SK-N-SH (cell line): ENCODE results near the gene SEC14L1. TPM values are rescaled to one million over a fixed set of nuclear protein-coding genes. Genes with fewer than 3 reads are reported as not detected.

ENCODE experiments used
- CTCF ChIA-PET: fragments of 300-600, 350-600 bp; formaldehyde crosslinking; extraction: SDS; loops from one replicate; lab custom pipeline; 2021; lab: Yijun Ruan, JAX
- POLR2A ChIA-PET: fragments of 350-600 bp; sonication (Branson Sonifier 250); formaldehyde crosslinking; extraction: SDS; loops from one replicate; lab custom pipeline; 2020; ENCODE audit warnings: antibody characterized with exemption, inconsistent platforms; lab: Yijun Ruan, JAX
- DNase-seq: peaks from one replicate; pipeline ENCODE4 v3.0.0; 2012
- H2AFZ ChIP-seq: fragments of 200-600 bp; sonication (generic); 2 replicates; pipeline ENCODE4 v1.8.1; 2016; ENCODE audit warnings: antibody characterized with exemption, mild to moderate bottlenecking, low read depth
- H3F3A ChIP-seq: fragments of 200-600 bp; sonication (generic); replicated peaks from 2 replicates; pipeline ENCODE3; 2016; ENCODE audit warnings: antibody characterized with exemption, mild to moderate bottlenecking; ENCODE audit not compliant: insufficient read depth
- H3K27ac ChIP-seq, 2 experiments: fragments of 200-500 bp in 1 of 2; fragments of 200-600 bp in 1 of 2; sonication (Bioruptor generic) in 1 of 2; sonication (generic), shearing (Covaris generic) in 1 of 2; 2 replicates each; pipeline versions ENCODE4 v1.5.1 to v1.6.1; 2014 to 2016; ENCODE audit warnings: low read depth in 2 of 2, inconsistent platforms in 1 of 2, low read length in 1 of 2, mild to moderate bottlenecking in 1 of 2, mixed read lengths in 1 of 2
- H3K27me3 ChIP-seq: fragments of 200-600 bp; sonication (generic), shearing (Covaris generic); 2 replicates; pipeline ENCODE4 v1.6.1; 2016; ENCODE audit warnings: mixed run types; ENCODE audit not compliant: insufficient read depth
- H3K36me3 ChIP-seq, 2 experiments: fragments of 200-500 bp in 1 of 2; fragments of 200-600 bp in 1 of 2; sonication (Bioruptor generic) in 1 of 2; sonication (generic) in 1 of 2; replicated peaks in 1 of 2; 2 replicates each; pipeline versions ENCODE3 to v1.5.1; 2014 to 2016; ENCODE audit warnings: low read length in 1 of 2, mild to moderate bottlenecking in 1 of 2; ENCODE audit not compliant: insufficient read depth in 2 of 2, control insufficient read depth in 1 of 2
- H3K4me1 ChIP-seq, 2 experiments: fragments of 200-500 bp in 1 of 2; fragments of 200-600 bp in 1 of 2; sonication (Bioruptor generic) in 1 of 2; sonication (generic), shearing (Covaris generic) in 1 of 2; 2 replicates each; pipeline versions ENCODE4 v1.5.1 to v1.6.1; 2014 to 2016; ENCODE audit warnings: low read depth in 1 of 2, low read length in 1 of 2, mixed run types in 1 of 2; ENCODE audit not compliant: insufficient read depth in 2 of 2, control insufficient read depth in 1 of 2
- H3K4me2 ChIP-seq: fragments of 200-600 bp; sonication (generic), shearing (Covaris generic); 2 replicates; pipeline ENCODE4 v1.6.1; 2017; ENCODE audit warnings: mixed run types
- H3K4me3 ChIP-seq, 2 experiments: fragments of 200-500 bp in 1 of 2; fragments of 200-600 bp in 1 of 2; sonication (Bioruptor generic) in 1 of 2; sonication (generic), shearing (Covaris generic) in 1 of 2; 2 replicates each; pipeline versions ENCODE4 v1.5.1 to v1.8.1; 2014 to 2016; ENCODE audit warnings: low read depth in 2 of 2, inconsistent platforms in 1 of 2, low read length in 1 of 2, mild to moderate bottlenecking in 1 of 2, mixed read lengths in 1 of 2, moderate library complexity in 1 of 2
- H3K79me2 ChIP-seq: fragments of 200-600 bp; sonication (generic); 2 replicates; pipeline ENCODE4 v1.8.1; 2017; ENCODE audit warnings: mild to moderate bottlenecking; ENCODE audit not compliant: insufficient read depth
- H3K9ac ChIP-seq: fragments of 200-600 bp; sonication (generic); 2 replicates; pipeline ENCODE4 v1.6.1; 2017; ENCODE audit warnings: mixed run types
- H3K9me2 ChIP-seq: fragments of 200-600 bp; sonication (generic); 2 replicates; pipeline ENCODE4 v1.6.1; 2017; ENCODE audit warnings: mixed run types
- H3K9me3 ChIP-seq: fragments of 200-600 bp; sonication (generic); 2 replicates; pipeline ENCODE4 v1.6.1; 2017; ENCODE audit warnings: mixed run types, mild to moderate bottlenecking, moderate library complexity
- H4K20me1 ChIP-seq: fragments of 200-600 bp; sonication (generic); 2 replicates; pipeline ENCODE4 v1.6.1; 2017; ENCODE audit warnings: mild to moderate bottlenecking, mixed run types; ENCODE audit not compliant: insufficient read depth
- ELF1 ChIP-seq: IDR thresholded peaks from 2 replicates; pipeline ENCODE4 v1.4.0; 2012
- EP300 ChIP-seq, 2 experiments: IDR thresholded peaks; 2 replicates each; pipeline versions ENCODE4 v1.4.0 to v1.6.1; 2012; ENCODE audit warnings: borderline replicate concordance in 1 of 2, low read depth in 1 of 2, low read length in 1 of 2
- FOSL2 ChIP-seq: IDR thresholded peaks from 2 replicates; pipeline ENCODE4 v1.4.0; 2012; ENCODE audit warnings: low read depth, mild to moderate bottlenecking, moderate library complexity, borderline replicate concordance
- FOXM1 ChIP-seq: IDR thresholded peaks from 2 replicates; pipeline ENCODE4 v1.4.0; 2012; ENCODE audit warnings: low read depth, mild to moderate bottlenecking
- GABPA ChIP-seq: IDR thresholded peaks from 2 replicates; pipeline ENCODE4 v1.4.0; 2012; ENCODE audit warnings: low read depth, mild to moderate bottlenecking
- GATA2 ChIP-seq: sonication (generic); formaldehyde crosslinking; IDR thresholded peaks from 2 replicates; pipeline ENCODE4 v1.5.0; 2020; ENCODE audit warnings: mild to moderate bottlenecking, missing genetic modification reagents
- IRF3 ChIP-seq: fragments of 150-350 bp; IDR thresholded peaks from 2 replicates; pipeline ENCODE4 v1.6.1; 2016; ENCODE audit warnings: mild to moderate bottlenecking, low read depth, low read length
- JUND ChIP-seq: IDR thresholded peaks from 2 replicates; pipeline ENCODE4 v1.4.0; 2012
- MEF2A ChIP-seq: IDR thresholded peaks from 2 replicates; pipeline ENCODE4 v1.4.0; 2012; ENCODE audit warnings: low read depth, borderline replicate concordance
- NFIC ChIP-seq: IDR thresholded peaks from 2 replicates; pipeline ENCODE4 v1.4.0; 2012; ENCODE audit warnings: borderline replicate concordance
- PBX3 ChIP-seq: IDR thresholded peaks from 2 replicates; pipeline ENCODE4; 2012
- RFX5 ChIP-seq: IDR thresholded peaks from 2 replicates; pipeline ENCODE4 v1.6.1; 2012; ENCODE audit warnings: mild to moderate bottlenecking, improper control_type of control experiment, low read length
- RXRA ChIP-seq: IDR thresholded peaks from 2 replicates; pipeline ENCODE4 v1.4.0; 2012; ENCODE audit warnings: low read depth, mild to moderate bottlenecking, borderline replicate concordance
- SIN3A ChIP-seq: IDR thresholded peaks from 2 replicates; pipeline ENCODE4 v1.6.1; 2012; ENCODE audit warnings: low read depth, mild to moderate bottlenecking, low read length, moderate library complexity, borderline replicate concordance
- SMC3 ChIP-seq: IDR thresholded peaks from 2 replicates; pipeline ENCODE4 v1.6.1; 2012; ENCODE audit warnings: low read depth, low read length, improper control_type of control experiment
- TAF1 ChIP-seq: IDR thresholded peaks from 2 replicates; pipeline ENCODE4 v1.6.1; 2012; ENCODE audit warnings: low read depth, mild to moderate bottlenecking, low read length, moderate library complexity, borderline replicate concordance
- WGBS: methylation state at CpG from one replicate; pipeline ENCODE4 v1.1.6; 2017; ENCODE audit warnings: low lambda C conversion rate; 5-methylcytosine and 5-hydroxymethylcytosine counted together
- polyA plus RNA-seq, 3 experiments: library from polyadenylated mRNA; depleted of rRNA; stranded (reverse); fragments of >200 nt; gene quantifications; 2 replicates each; pipeline ENCODE4 v1.2.3, GENCODE V29; 2012
- TF ChIP-seq, protein P1 (sequence below): fragments of 200-600 bp; sonication (generic); IDR thresholded peaks from 2 replicates; pipeline ENCODE4 v1.6.1; 2017; ENCODE audit warnings: antibody characterized with exemption, mild to moderate bottlenecking, moderate library complexity
- TF ChIP-seq, protein P2 (sequence below): IDR thresholded peaks from 2 replicates; pipeline ENCODE4 v1.4.0; 2012; ENCODE audit warnings: low read depth, borderline replicate concordance
- TF ChIP-seq, protein P3 (sequence below): IDR thresholded peaks from 2 replicates; pipeline ENCODE4 v1.6.1; 2012; ENCODE audit warnings: mild to moderate bottlenecking, low read depth, low read length, moderate library complexity

The SEC14L1 gene
- polyA plus RNA-seq, 1 of the 3 experiments (the other 2 are of a cell fraction) = 62.4 TPM

- Histone ChIP-seq H3K27me3 (no peaks in the 10 kb centered on the region), H3K27ac (no peak overlapping the region), H3F3A (peaks cover 10% of the 10 kb centered on the region), H3K36me3 (no peaks in the 10 kb centered on the region), H2AFZ (no peak overlapping the region), H3K4me1 (no peaks in the 10 kb centered on the region; a peak in 1 of 4 replicates), H4K20me1 (no peaks in the 10 kb centered on the region), H3K4me2 (no peak overlapping the region), H3K79me2 (no peaks in the 10 kb centered on the region), H3K4me3 (no peak overlapping the region), H3K9me2 (no peaks in the 10 kb centered on the region), H3K9me3 (no peaks in the 10 kb centered on the region), H3K9ac (no peak overlapping the region)
- 89% methylated on average over 14 of the region's 23 CpGs for WGBS
- ChIA-PET POLR2A (interaction anchor here (0.7 kb wide), 1 partner anchor 24 kb away, joined by 3 read pairs; no protein-coding TSS in a partner anchor), CTCF (interaction anchor here (0.8 to 4.1 kb wide), 5 partner anchors 10 to 156 kb away, joined by 3 to 22 read pairs (median 4); no protein-coding TSS in a partner anchor)
- DNase-seq = no peak
- TF ChIP-seq TAF1 (no peak), SMC3 (no peak), PBX3 (no peak), NFIC (no peak), GATA2 (CRISPR knock-in tag) (no peak), FOSL2 (no peak), EP300 (IDR thresholded peaks at IDR 0.05; ENCODE audit: borderline replicate concordance in 1 of 2, low read depth in 1 of 2, low read length in 1 of 2) (no peak), MEF2A (no peak), FOXM1 (no peak), RFX5 (no peak), IRF3 (no peak), GABPA (no peak), RXRA (no peak), ELF1 (no peak), SIN3A (no peak), JUND (no peak)
- TF ChIP-seq, protein P1, sequence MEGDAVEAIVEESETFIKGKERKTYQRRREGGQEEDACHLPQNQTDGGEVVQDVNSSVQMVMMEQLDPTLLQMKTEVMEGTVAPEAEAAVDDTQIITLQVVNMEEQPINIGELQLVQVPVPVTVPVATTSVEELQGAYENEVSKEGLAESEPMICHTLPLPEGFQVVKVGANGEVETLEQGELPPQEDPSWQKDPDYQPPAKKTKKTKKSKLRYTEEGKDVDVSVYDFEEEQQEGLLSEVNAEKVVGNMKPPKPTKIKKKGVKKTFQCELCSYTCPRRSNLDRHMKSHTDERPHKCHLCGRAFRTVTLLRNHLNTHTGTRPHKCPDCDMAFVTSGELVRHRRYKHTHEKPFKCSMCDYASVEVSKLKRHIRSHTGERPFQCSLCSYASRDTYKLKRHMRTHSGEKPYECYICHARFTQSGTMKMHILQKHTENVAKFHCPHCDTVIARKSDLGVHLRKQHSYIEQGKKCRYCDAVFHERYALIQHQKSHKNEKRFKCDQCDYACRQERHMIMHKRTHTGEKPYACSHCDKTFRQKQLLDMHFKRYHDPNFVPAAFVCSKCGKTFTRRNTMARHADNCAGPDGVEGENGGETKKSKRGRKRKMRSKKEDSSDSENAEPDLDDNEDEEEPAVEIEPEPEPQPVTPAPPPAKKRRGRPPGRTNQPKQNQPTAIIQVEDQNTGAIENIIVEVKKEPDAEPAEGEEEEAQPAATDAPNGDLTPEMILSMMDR = no peak
- TF ChIP-seq, protein P2, sequence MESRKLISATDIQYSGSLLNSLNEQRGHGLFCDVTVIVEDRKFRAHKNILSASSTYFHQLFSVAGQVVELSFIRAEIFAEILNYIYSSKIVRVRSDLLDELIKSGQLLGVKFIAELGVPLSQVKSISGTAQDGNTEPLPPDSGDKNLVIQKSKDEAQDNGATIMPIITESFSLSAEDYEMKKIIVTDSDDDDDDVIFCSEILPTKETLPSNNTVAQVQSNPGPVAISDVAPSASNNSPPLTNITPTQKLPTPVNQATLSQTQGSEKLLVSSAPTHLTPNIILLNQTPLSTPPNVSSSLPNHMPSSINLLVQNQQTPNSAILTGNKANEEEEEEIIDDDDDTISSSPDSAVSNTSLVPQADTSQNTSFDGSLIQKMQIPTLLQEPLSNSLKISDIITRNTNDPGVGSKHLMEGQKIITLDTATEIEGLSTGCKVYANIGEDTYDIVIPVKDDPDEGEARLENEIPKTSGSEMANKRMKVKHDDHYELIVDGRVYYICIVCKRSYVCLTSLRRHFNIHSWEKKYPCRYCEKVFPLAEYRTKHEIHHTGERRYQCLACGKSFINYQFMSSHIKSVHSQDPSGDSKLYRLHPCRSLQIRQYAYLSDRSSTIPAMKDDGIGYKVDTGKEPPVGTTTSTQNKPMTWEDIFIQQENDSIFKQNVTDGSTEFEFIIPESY = no peak
- TF ChIP-seq, protein P3, sequence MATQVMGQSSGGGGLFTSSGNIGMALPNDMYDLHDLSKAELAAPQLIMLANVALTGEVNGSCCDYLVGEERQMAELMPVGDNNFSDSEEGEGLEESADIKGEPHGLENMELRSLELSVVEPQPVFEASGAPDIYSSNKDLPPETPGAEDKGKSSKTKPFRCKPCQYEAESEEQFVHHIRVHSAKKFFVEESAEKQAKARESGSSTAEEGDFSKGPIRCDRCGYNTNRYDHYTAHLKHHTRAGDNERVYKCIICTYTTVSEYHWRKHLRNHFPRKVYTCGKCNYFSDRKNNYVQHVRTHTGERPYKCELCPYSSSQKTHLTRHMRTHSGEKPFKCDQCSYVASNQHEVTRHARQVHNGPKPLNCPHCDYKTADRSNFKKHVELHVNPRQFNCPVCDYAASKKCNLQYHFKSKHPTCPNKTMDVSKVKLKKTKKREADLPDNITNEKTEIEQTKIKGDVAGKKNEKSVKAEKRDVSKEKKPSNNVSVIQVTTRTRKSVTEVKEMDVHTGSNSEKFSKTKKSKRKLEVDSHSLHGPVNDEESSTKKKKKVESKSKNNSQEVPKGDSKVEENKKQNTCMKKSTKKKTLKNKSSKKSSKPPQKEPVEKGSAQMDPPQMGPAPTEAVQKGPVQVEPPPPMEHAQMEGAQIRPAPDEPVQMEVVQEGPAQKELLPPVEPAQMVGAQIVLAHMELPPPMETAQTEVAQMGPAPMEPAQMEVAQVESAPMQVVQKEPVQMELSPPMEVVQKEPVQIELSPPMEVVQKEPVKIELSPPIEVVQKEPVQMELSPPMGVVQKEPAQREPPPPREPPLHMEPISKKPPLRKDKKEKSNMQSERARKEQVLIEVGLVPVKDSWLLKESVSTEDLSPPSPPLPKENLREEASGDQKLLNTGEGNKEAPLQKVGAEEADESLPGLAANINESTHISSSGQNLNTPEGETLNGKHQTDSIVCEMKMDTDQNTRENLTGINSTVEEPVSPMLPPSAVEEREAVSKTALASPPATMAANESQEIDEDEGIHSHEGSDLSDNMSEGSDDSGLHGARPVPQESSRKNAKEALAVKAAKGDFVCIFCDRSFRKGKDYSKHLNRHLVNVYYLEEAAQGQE = no peak
Observed at GRCh38 chr17:77227461-77228240, 86.9 kb downstream of the SEC14L1 start.
